IMR-90 (cell line): Measurements from ENCODE around the gene ASPHD2. TPM values are rescaled to one million over a fixed set of nuclear protein-coding genes. Genes with fewer than 3 reads are reported as not detected.

Source experiments
- ATAC-seq: fragments of 200-7000 bp; cut with Tn5 transposase; 2 replicates; pipeline ENCODE4 v1.9.1; 2020; ENCODE audit warnings: low read depth, mild to moderate bottlenecking, moderate library complexity
- BruUV-seq: library from RNA; stranded (reverse); fragments of 400-500 nt; replicated peaks from 2 replicates; lab custom pipeline; 2021; lab: Mats Ljungman, UMichigan
- CTCF ChIA-PET: fragments of 300-600 bp; formaldehyde crosslinking; extraction: SDS; loops from one replicate; lab custom pipeline; 2021; ENCODE audit warnings: antibody characterized with exemption; lab: Yijun Ruan, JAX
- POLR2A ChIA-PET: fragments of 300-600 bp; sonication (Branson Sonifier 250); formaldehyde crosslinking; loops from one replicate; lab custom pipeline; 2022; ENCODE audit warnings: antibody characterized with exemption; ENCODE audit not compliant: unreplicated experiment; lab: Charles Lee
- DNase-seq: peaks from one replicate; pipeline ENCODE4 v3.0.0; 2013
- H2AFZ ChIP-seq: replicated peaks from 2 replicates; pipeline ENCODE3; 2013; ENCODE audit warnings: low read length, mild to moderate bottlenecking; ENCODE audit not compliant: poor library complexity
- H2AK5ac ChIP-seq: 2 replicates; pipeline ENCODE4 v1.6.1; 2013; ENCODE audit warnings: low read depth, low read length, inconsistent platforms
- H2AK9ac ChIP-seq: replicated peaks from 2 replicates; pipeline ENCODE3; 2013; ENCODE audit warnings: mild to moderate bottlenecking, low read depth, low read length, moderate library complexity; ENCODE audit not compliant: poor library complexity
- H2BK120ac ChIP-seq: 2 replicates; pipeline ENCODE4 v1.6.1; 2013; ENCODE audit warnings: low read depth, low read length, inconsistent platforms
- H2BK15ac ChIP-seq: 3 replicates; pipeline ENCODE4 v1.6.1; 2013; ENCODE audit warnings: low read depth, low read length, inconsistent platforms
- H2BK20ac ChIP-seq: 2 replicates; pipeline ENCODE4 v1.6.1; 2013; ENCODE audit warnings: low read depth, mild to moderate bottlenecking, inconsistent platforms, low read length, moderate library complexity
- H2BK5ac ChIP-seq: 2 replicates; pipeline ENCODE4 v1.6.1; 2013; ENCODE audit warnings: mild to moderate bottlenecking, low read depth, low read length, inconsistent platforms; ENCODE audit not compliant: poor library complexity, severe bottlenecking
- H3K14ac ChIP-seq: replicated peaks from 2 replicates; pipeline ENCODE4 v1.6.1; 2013; ENCODE audit warnings: low read depth, low read length, inconsistent platforms
- H3K18ac ChIP-seq: 2 replicates; pipeline ENCODE4 v1.6.1; 2013; ENCODE audit warnings: low read depth, low read length, control low read depth
- H3K23ac ChIP-seq: 2 replicates; pipeline ENCODE4 v1.6.1; 2013; ENCODE audit warnings: low read depth, low read length, inconsistent platforms
- H3K27ac ChIP-seq: 2 replicates; pipeline ENCODE4 v1.5.1; 2013; ENCODE audit warnings: mild to moderate bottlenecking, control low read depth, low read length; ENCODE audit not compliant: insufficient read depth
- H3K27me3 ChIP-seq: 2 replicates; pipeline ENCODE4 v1.6.1; 2013; ENCODE audit warnings: low read length; ENCODE audit not compliant: control insufficient read depth, insufficient read depth
- H3K36me3 ChIP-seq: 2 replicates; pipeline ENCODE4 v1.6.1; 2013; ENCODE audit warnings: low read length, mixed read lengths; ENCODE audit not compliant: control insufficient read depth, insufficient read depth
- H3K4ac ChIP-seq: 2 replicates; pipeline ENCODE4 v1.6.1; 2013; ENCODE audit warnings: low read depth, low read length, inconsistent platforms
- H3K4me1 ChIP-seq: 2 replicates; pipeline ENCODE4 v1.6.1; 2013; ENCODE audit warnings: low read length, mixed read lengths; ENCODE audit not compliant: control insufficient read depth, insufficient read depth
- H3K4me2 ChIP-seq: 2 replicates; pipeline ENCODE4 v1.6.1; 2013; ENCODE audit warnings: low read depth, mild to moderate bottlenecking, control low read depth, low read length, moderate library complexity
- H3K4me3 ChIP-seq: 2 replicates; pipeline ENCODE4 v1.5.1; 2013; ENCODE audit warnings: low read depth, mild to moderate bottlenecking, control low read depth, low read length, moderate library complexity; ENCODE audit not compliant: insufficient read depth
- H3K56ac ChIP-seq: 2 replicates; pipeline ENCODE4 v1.6.1; 2013; ENCODE audit warnings: low read length, inconsistent platforms; ENCODE audit not compliant: insufficient read depth; ENCODE audit errors: extremely low read depth
- H3K79me1 ChIP-seq, 2 experiments: 2 replicates each; pipeline ENCODE4 v1.6.1; 2013; ENCODE audit warnings: low read length in 2 of 2, inconsistent platforms in 1 of 2, low read depth in 1 of 2
- H3K9ac ChIP-seq: 2 replicates; pipeline ENCODE4 v1.6.1; 2013; ENCODE audit warnings: low read depth, low read length, control low read depth
- H3K9me1 ChIP-seq: 2 replicates; pipeline ENCODE4 v1.6.1; 2013; ENCODE audit warnings: low read length, inconsistent platforms; ENCODE audit not compliant: insufficient read depth
- H3K9me3 ChIP-seq: 2 replicates; pipeline ENCODE4 v1.6.1; 2013; ENCODE audit warnings: low read length; ENCODE audit not compliant: control insufficient read depth, insufficient read depth
- H4K20me1 ChIP-seq: 2 replicates; pipeline ENCODE4 v1.6.1; 2013; ENCODE audit warnings: low read length, inconsistent platforms; ENCODE audit not compliant: insufficient read depth
- H4K5ac ChIP-seq: 2 replicates; pipeline ENCODE4 v1.6.1; 2013; ENCODE audit warnings: mild to moderate bottlenecking, low read depth, low read length, control low read depth
- H4K8ac ChIP-seq, 2 experiments: 2 replicates each; pipeline ENCODE4 v1.6.1; 2013; ENCODE audit warnings: low read depth in 2 of 2, low read length in 2 of 2, control low read depth in 1 of 2, inconsistent platforms in 1 of 2
- H4K91ac ChIP-seq: 2 replicates; pipeline ENCODE4 v1.6.1; 2013; ENCODE audit warnings: low read depth, low read length, inconsistent platforms; ENCODE audit not compliant: insufficient read depth
- BHLHE40 ChIP-seq: fragments of 150-350 bp; IDR thresholded peaks from 2 replicates; pipeline ENCODE4 v1.6.1; 2016; ENCODE audit warnings: mild to moderate bottlenecking, low read depth, low read length
- CEBPB ChIP-seq: IDR thresholded peaks from 2 replicates; pipeline ENCODE4 v1.6.1; 2012; ENCODE audit warnings: low read depth, low read length, improper control_type of control experiment
- CHD1 ChIP-seq: IDR thresholded peaks from 2 replicates; pipeline ENCODE4 v1.6.1; 2012; ENCODE audit warnings: low read depth, low read length, improper control_type of control experiment
- CTCF ChIP-seq: conservative IDR thresholded peaks from 2 replicates; pipeline ENCODE4 v1.5.1; 2012; ENCODE audit warnings: mild to moderate bottlenecking, low read depth, low read length, improper control_type of control experiment
- ELK1 ChIP-seq: fragments of 150-350 bp; IDR thresholded peaks from 2 replicates; pipeline ENCODE4 v1.6.1; 2016; ENCODE audit warnings: low read depth, mild to moderate bottlenecking, low read length, moderate library complexity, borderline replicate concordance
- FOS ChIP-seq: fragments of 150-350 bp; IDR thresholded peaks from 2 replicates; pipeline ENCODE4 v1.6.1; 2016; ENCODE audit warnings: low read depth, low read length
- MAFK ChIP-seq: IDR thresholded peaks from 2 replicates; pipeline ENCODE4 v1.6.1; 2012; ENCODE audit warnings: low read depth, low read length, improper control_type of control experiment
- MAZ ChIP-seq: IDR thresholded peaks from 2 replicates; pipeline ENCODE4 v1.6.1; 2012; ENCODE audit warnings: low read depth, mild to moderate bottlenecking, low read length, improper control_type of control experiment, moderate library complexity, borderline replicate concordance
- MXI1 ChIP-seq: IDR thresholded peaks from 2 replicates; pipeline ENCODE4 v1.6.1; 2012; ENCODE audit warnings: low read depth, mild to moderate bottlenecking, low read length, moderate library complexity, borderline replicate concordance
- NFE2L2 ChIP-seq: fragments of 150-350 bp; IDR thresholded peaks from 2 replicates; pipeline ENCODE4 v1.6.1; 2016; ENCODE audit warnings: low read depth, mild to moderate bottlenecking, low read length
- POLR2A ChIP-seq: IDR thresholded peaks from 2 replicates; pipeline ENCODE4 v1.6.1; 2012; ENCODE audit warnings: mild to moderate bottlenecking, low read depth, low read length
- RAD21 ChIP-seq: IDR thresholded peaks from 2 replicates; pipeline ENCODE4 v1.6.1; 2012; ENCODE audit warnings: low read length, improper control_type of control experiment
- RCOR1 ChIP-seq: IDR thresholded peaks from 2 replicates; pipeline ENCODE4 v1.6.1; 2012; ENCODE audit warnings: mild to moderate bottlenecking, low read length, improper control_type of control experiment; ENCODE audit not compliant: insufficient replicate concordance
- RFX5 ChIP-seq: IDR thresholded peaks from 2 replicates; pipeline ENCODE4 v1.8.0; 2012; ENCODE audit warnings: low read depth, mild to moderate bottlenecking, low read length, moderate library complexity
- SMC3 ChIP-seq: fragments of 150-350 bp; IDR thresholded peaks from 2 replicates; pipeline ENCODE4 v1.6.1; 2016; ENCODE audit warnings: low read depth, mild to moderate bottlenecking, antibody characterized with exemption, low read length, moderate library complexity
- USF2 ChIP-seq: fragments of 150-350 bp; IDR thresholded peaks from 2 replicates; pipeline ENCODE4 v1.6.1; 2017; ENCODE audit warnings: mild to moderate bottlenecking, antibody characterized with exemption, low read length, low read depth
- WGBS, 2 experiments: methylation state at CpG; one replicate each; pipeline versions ENCODE4 v1.1.5 to v1.1.7; 2013; ENCODE audit warnings: missing lambda C conversion rate in 2 of 2; ENCODE audit not compliant: insufficient read length in 1 of 2; ENCODE audit errors: extremely low coverage in 2 of 2; 5-methylcytosine and 5-hydroxymethylcytosine counted together
- dilution Hi-C: fragments of 300-500 bp; cut with HindIII; formaldehyde crosslinking; loops from one replicate; pipeline ENCODE4 v1.14.3; 2018; ENCODE audit warnings: low sequenced_read_pairs; ENCODE audit not compliant: unreplicated experiment
- in situ Hi-C: fragments of 300-500 bp; cut with MboI; formaldehyde crosslinking; loops from 3 replicates; pipeline ENCODE4 v1.14.3; 2019; ENCODE audit warnings: low sequenced_read_pairs, inconsistent platforms, mixed read lengths
- intact Hi-C: fragments of 100-400 bp; cut with micrococcal nuclease; formaldehyde crosslinking; loops from 2 replicates; pipeline ENCODE4 v1.10.0; 2022
- polyA plus RNA-seq, 3 experiments: library from polyadenylated mRNA; depleted of rRNA; stranded (reverse); fragments of >200 nt; gene quantifications; 2 replicates each; pipeline ENCODE4 v1.2.3, GENCODE V29; 2012; ENCODE audit warnings: low replicate concordance in 1 of 3
- total RNA-seq: library from RNA; depleted of rRNA; stranded (reverse); fragments of >200 nt; gene quantifications from 2 replicates; pipeline ENCODE4 v1.2.3, GENCODE V29; 2012

ASPHD2 gene
- total and polyA plus RNA-seq, 2 of the 4 experiments (the other 2 are of a cell fraction), result 1.3 to 1.4 TPM

GRCh38 chr22:26382782-26383181 is 46.3 kb upstream of the ASPHD2 start:
- Histone ChIP-seq H2BK120ac (no peak overlapping the region), H3K27me3 (peaks cover 16% of the 10 kb centered on the region), H2AK9ac (no peak overlapping the region), H3K4me1 (no peaks in the 10 kb centered on the region), H3K9me1 (no peaks in the 10 kb centered on the region), H2AFZ (no peak overlapping the region), H2BK15ac (no peak overlapping the region), H3K9me3 (no peaks in the 10 kb centered on the region), H3K4me2 (no peak overlapping the region), H3K36me3 (no peaks in the 10 kb centered on the region), H3K9ac (no peak overlapping the region), H3K56ac (no peak overlapping the region), H2BK5ac (no peak overlapping the region), H2BK20ac (no peak overlapping the region), H3K27ac (no peak overlapping the region), H4K20me1 (no peaks in the 10 kb centered on the region), H3K4me3 (no peak overlapping the region), H4K91ac (no peak overlapping the region), H4K8ac (no peak overlapping the region), H3K18ac (no peak overlapping the region), H3K79me1 (no peaks in the 10 kb centered on the region), H3K23ac (no peak overlapping the region), H3K14ac (no peak overlapping the region), H2AK5ac (no peak overlapping the region), H4K5ac (no peak overlapping the region), H3K4ac (no peak overlapping the region)
- ATAC-seq, result no peak
- dilution Hi-C loops, result no loop called here
- WGBS, 2 experiments, result no CpG with 5 or more reads among the region's 3 CpGs
- CTCF ChIA-PET, result interaction anchor here (1.4 kb wide), 1 partner anchor 16 kb away, joined by 3 read pairs; no protein-coding TSS in a partner anchor
- intact Hi-C loops, result no loop called here
- DNase-seq, result no peak
- in situ Hi-C loops, result no loop called here
- no peak for TF ChIP-seq RCOR1
- no peak for TF ChIP-seq BHLHE40
- no peak for TF ChIP-seq MAFK
- TF ChIP-seq FOS, result no peak
- TF ChIP-seq USF2, result no peak
- TF ChIP-seq SMC3, result no peak
- TF ChIP-seq MAZ, result no peak
- TF ChIP-seq RFX5, result no peak
- TF ChIP-seq ELK1, result no peak
- TF ChIP-seq CEBPB, result no peak
- TF ChIP-seq RAD21, result no peak
- no peak for TF ChIP-seq POLR2A
- TF ChIP-seq CTCF, result no peak
- TF ChIP-seq MXI1, result no peak
- no peak for TF ChIP-seq CHD1
- no peak for TF ChIP-seq NFE2L2
- POLR2A ChIA-PET, result no interaction called here
- no TSS peak for BruUV-seq
